Measurements from ENCODE around the gene CXCR5. TPM values are rescaled to one million over a fixed set of nuclear protein-coding genes. Genes with fewer than 3 reads are reported as not detected.

Gene CXCR5
- total RNA-seq, 4 donors from 2014 or later = not detected

DNA sequence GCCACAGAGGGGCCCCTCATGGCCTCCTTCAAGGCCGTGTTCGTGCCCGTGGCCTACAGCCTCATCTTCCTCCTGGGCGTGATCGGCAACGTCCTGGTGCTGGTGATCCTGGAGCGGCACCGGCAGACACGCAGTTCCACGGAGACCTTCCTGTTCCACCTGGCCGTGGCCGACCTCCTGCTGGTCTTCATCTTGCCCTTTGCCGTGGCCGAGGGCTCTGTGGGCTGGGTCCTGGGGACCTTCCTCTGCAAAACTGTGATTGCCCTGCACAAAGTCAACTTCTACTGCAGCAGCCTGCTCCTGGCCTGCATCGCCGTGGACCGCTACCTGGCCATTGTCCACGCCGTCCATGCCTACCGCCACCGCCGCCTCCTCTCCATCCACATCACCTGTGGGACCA lies 10.0 kb downstream of the CXCR5 start:
- Histone ChIP-seq H3K4me3 (replicated peaks in 1 of 3) (no peak overlapping the region), H3K9me3 (no peaks in the 10 kb centered on the region), H3K27ac (no peak overlapping the region), H3K27me3 (no peaks in the 10 kb centered on the region), H3K4me1 (peaks cover 15 to 22% of the 10 kb centered on the region in 2 donors), H3K36me3 (peaks cover 4% of the 10 kb centered on the region in 2 donors)
- no peak for TF ChIP-seq POLR2A (IDR thresholded peaks at IDR 0.05)
- TF ChIP-seq, protein P1, sequence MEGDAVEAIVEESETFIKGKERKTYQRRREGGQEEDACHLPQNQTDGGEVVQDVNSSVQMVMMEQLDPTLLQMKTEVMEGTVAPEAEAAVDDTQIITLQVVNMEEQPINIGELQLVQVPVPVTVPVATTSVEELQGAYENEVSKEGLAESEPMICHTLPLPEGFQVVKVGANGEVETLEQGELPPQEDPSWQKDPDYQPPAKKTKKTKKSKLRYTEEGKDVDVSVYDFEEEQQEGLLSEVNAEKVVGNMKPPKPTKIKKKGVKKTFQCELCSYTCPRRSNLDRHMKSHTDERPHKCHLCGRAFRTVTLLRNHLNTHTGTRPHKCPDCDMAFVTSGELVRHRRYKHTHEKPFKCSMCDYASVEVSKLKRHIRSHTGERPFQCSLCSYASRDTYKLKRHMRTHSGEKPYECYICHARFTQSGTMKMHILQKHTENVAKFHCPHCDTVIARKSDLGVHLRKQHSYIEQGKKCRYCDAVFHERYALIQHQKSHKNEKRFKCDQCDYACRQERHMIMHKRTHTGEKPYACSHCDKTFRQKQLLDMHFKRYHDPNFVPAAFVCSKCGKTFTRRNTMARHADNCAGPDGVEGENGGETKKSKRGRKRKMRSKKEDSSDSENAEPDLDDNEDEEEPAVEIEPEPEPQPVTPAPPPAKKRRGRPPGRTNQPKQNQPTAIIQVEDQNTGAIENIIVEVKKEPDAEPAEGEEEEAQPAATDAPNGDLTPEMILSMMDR (IDR thresholded peaks at IDR 0.05) = no peak
- WGBS, 2 donors = 96 to 99% methylated on average over 20 to 22 of the region's 22 CpGs
- no peak for DNase-seq
- intact Hi-C loops (cut with DNase I) = no loop called here

DNA sequence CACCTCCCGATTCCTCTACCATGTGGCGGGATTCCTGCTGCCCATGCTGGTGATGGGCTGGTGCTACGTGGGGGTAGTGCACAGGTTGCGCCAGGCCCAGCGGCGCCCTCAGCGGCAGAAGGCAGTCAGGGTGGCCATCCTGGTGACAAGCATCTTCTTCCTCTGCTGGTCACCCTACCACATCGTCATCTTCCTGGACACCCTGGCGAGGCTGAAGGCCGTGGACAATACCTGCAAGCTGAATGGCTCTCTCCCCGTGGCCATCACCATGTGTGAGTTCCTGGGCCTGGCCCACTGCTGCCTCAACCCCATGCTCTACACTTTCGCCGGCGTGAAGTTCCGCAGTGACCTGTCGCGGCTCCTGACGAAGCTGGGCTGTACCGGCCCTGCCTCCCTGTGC lies 10.5 kb downstream of the CXCR5 start:
- Histone ChIP-seq H3K27ac (no peak overlapping the region), H3K4me3 (replicated peaks in 1 of 3) (no peak overlapping the region), H3K36me3 (peaks cover 8 to 10% of the 10 kb centered on the region in 2 donors), H3K27me3 (no peaks in the 10 kb centered on the region), H3K4me1 (peaks cover 11 to 17% of the 10 kb centered on the region in 2 donors), H3K9me3 (no peaks in the 10 kb centered on the region)
- intact Hi-C loops (cut with DNase I) = no loop called here
- 94 to 98% methylated on average over 10 to 18 of the region's 19 CpGs for WGBS, 2 donors
- no peak for DNase-seq
- TF ChIP-seq, protein P1 (IDR thresholded peaks at IDR 0.05) = no peak
- no peak for TF ChIP-seq POLR2A (IDR thresholded peaks at IDR 0.05)

DNA sequence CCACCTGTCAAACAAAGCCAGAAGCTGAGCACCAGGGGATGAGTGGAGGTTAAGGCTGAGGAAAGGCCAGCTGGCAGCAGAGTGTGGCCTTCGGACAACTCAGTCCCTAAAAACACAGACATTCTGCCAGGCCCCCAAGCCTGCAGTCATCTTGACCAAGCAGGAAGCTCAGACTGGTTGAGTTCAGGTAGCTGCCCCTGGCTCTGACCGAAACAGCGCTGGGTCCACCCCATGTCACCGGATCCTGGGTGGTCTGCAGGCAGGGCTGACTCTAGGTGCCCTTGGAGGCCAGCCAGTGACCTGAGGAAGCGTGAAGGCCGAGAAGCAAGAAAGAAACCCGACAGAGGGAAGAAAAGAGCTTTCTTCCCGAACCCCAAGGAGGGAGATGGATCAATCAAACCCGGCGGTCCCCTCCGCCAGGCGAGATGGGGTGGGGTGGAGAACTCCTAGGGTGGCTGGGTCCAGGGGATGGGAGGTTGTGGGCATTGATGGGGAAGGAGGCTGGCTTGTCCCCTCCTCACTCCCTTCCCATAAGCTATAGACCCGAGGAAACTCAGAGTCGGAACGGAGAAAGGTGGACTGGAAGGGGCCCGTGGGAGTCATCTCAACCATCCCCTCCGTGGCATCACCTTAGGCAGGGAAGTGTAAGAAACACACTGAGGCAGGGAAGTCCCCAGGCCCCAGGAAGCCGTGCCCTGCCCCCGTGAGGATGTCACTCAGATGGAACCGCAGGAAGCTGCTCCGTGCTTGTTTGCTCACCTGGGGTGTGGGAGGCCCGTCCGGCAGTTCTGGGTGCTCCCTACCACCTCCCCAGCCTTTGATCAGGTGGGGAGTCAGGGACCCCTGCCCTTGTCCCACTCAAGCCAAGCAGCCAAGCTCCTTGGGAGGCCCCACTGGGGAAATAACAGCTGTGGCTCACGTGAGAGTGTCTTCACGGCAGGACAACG lies 11.7 kb downstream of the CXCR5 start:
- TF ChIP-seq, protein P1 (IDR thresholded peaks at IDR 0.05) = no peak
- TF ChIP-seq POLR2A (IDR thresholded peaks at IDR 0.05) = no peak
- 55 to 59% methylated on average over 21 to 22 of the region's 26 CpGs for WGBS, 2 donors
- DNase-seq = peak; percentile 51 to 69
- H3K27me3 ChIP-seq = no peaks in the 10 kb centered on the region
- intact Hi-C loops (cut with DNase I) = no loop called here
- peaks cover under 1 to 5% of the 10 kb centered on the region in 2 donors for H3K4me1 ChIP-seq
- H3K4me3 ChIP-seq (replicated peaks in 1 of 3) = no peak overlapping the region
- H3K36me3 ChIP-seq = peaks cover 20 to 21% of the 10 kb centered on the region in 2 donors
- H3K9me3 ChIP-seq = no peaks in the 10 kb centered on the region
- H3K27ac ChIP-seq = peak overlapping the region in 1 of 3 donors; percentile 22

DNA sequence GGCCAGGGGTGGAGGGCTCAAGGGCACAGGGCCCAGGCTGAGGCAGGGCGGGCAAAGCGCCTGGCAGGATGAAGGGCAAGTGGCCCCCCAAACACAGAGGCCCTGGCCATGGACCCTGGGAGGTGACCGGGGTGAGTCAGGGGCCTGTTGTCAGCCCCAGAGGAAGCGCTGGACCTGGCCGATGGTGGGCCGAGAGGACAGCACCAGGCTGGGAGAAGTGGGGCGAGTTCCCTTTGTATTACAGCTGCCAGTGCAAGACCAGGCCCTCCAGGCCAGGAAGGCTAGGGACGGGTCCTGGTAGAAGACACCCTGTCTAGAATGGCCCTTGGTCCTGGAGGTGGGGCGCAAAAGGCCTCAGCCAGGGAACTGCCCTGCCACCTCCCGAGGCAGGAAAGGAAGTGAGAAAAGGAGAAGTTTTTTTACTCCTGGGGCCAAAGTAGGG lies 12.8 kb downstream of the CXCR5 start:
- H3K27me3 ChIP-seq = no peaks in the 10 kb centered on the region
- intact Hi-C loops (cut with DNase I) = no loop called here
- TF ChIP-seq, protein P1 (IDR thresholded peaks at IDR 0.05) = no peak
- no peak for TF ChIP-seq POLR2A (IDR thresholded peaks at IDR 0.05)
- DNase-seq = no peak
- H3K27ac ChIP-seq = no peak overlapping the region
- H3K36me3 ChIP-seq = peaks cover 31% of the 10 kb centered on the region in 2 donors
- no peaks in the 10 kb centered on the region for H3K4me1 ChIP-seq
- no peak overlapping the region for H3K4me3 ChIP-seq (replicated peaks in 1 of 3)
- WGBS, 2 donors = 75 to 87% methylated on average over 5 to 10 of the region's 10 CpGs
- H3K9me3 ChIP-seq = no peaks in the 10 kb centered on the region
